K562 (cell line): ENCODE measurements around the gene NOX5. TPM values are rescaled to one million over a fixed set of nuclear protein-coding genes. Genes with fewer than 3 reads are reported as not detected.

Experiments
- BDP1 ChIP-seq: IDR thresholded peaks from 3 replicates; pipeline ENCODE4 v1.6.1; 2011; ENCODE audit not compliant: insufficient read length, insufficient read depth
- CREM ChIP-seq: IDR thresholded peaks from 2 replicates; pipeline ENCODE4 v1.6.1; 2014; ENCODE audit warnings: antibody characterized with exemption, low read depth
- E2F6 ChIP-seq, 2 experiments: IDR thresholded peaks; 2 replicates each; pipeline ENCODE4 v1.6.1; 2011; ENCODE audit warnings: borderline replicate concordance in 1 of 2, control low read depth in 1 of 2, low read depth in 1 of 2, low read length in 1 of 2, mild to moderate bottlenecking in 1 of 2, mixed read lengths in 1 of 2, moderate library complexity in 1 of 2; ENCODE audit not compliant: insufficient read depth in 1 of 2, insufficient read length in 1 of 2, poor library complexity in 1 of 2, severe bottlenecking in 1 of 2; ENCODE audit errors: extremely low read depth in 1 of 2
- FOXO4 ChIP-seq: fragments of 450-650 bp; formaldehyde crosslinking; IDR thresholded peaks from 2 replicates; pipeline ENCODE4 v1.4.0; 2020; ENCODE audit warnings: mild to moderate bottlenecking, moderate library complexity
- MED1 ChIP-seq: sonication (generic); formaldehyde crosslinking; IDR thresholded peaks from 2 replicates; pipeline ENCODE4 v1.8.1; 2023; ENCODE audit warnings: missing genetic modification reagents, borderline replicate concordance
- NRF1 ChIP-seq, 2 experiments: fragments of 450-650 bp; IDR thresholded peaks in 1 of 2; conservative IDR thresholded peaks in 1 of 2; 2 replicates each; pipeline ENCODE4 v1.6.1; 2014; ENCODE audit warnings: mild to moderate bottlenecking in 2 of 2
- PRPF4 ChIP-seq: fragments of 200-400 bp; formaldehyde crosslinking; IDR thresholded peaks from one replicate; pipeline ENCODE4 v1.6.1; 2017; ENCODE audit warnings: low read length, low read depth, mild to moderate bottlenecking; ENCODE audit not compliant: insufficient read depth, poor library complexity, severe bottlenecking
- REST ChIP-seq, 2 experiments: fragments of 450-650 bp; formaldehyde crosslinking in 1 of 2; IDR thresholded peaks; 2 replicates each; pipeline versions ENCODE4 v1.4.0 to v1.6.1; 2014 to 2020; ENCODE audit warnings: mild to moderate bottlenecking in 2 of 2, borderline replicate concordance in 1 of 2, low read depth in 1 of 2
- TAL1 ChIP-seq: fragments of 450-650 bp; IDR thresholded peaks from 2 replicates; pipeline ENCODE4 v1.6.1; 2016; ENCODE audit warnings: mild to moderate bottlenecking
- ZBTB7A ChIP-seq: IDR thresholded peaks from 2 replicates; pipeline ENCODE4 v1.6.1; 2011; ENCODE audit warnings: low read depth, mild to moderate bottlenecking, low read length, moderate library complexity, borderline replicate concordance; ENCODE audit not compliant: control insufficient read depth
- ZNF184 ChIP-seq: sonication (generic); formaldehyde crosslinking; IDR thresholded peaks from 2 replicates; pipeline ENCODE4 v1.5.0; 2020; ENCODE audit warnings: missing genetic modification reagents
- ZNF253 ChIP-seq: fragments of 250-450 bp; sonication (Bioruptor Pico); conservative IDR thresholded peaks from 2 replicates; pipeline ENCODE4 v1.6.1; 2021; ENCODE audit warnings: mild to moderate bottlenecking
- ZNF668 ChIP-seq: fragments of 250-450 bp; sonication (Bioruptor Pico); IDR thresholded peaks from 2 replicates; pipeline ENCODE4 v1.8.0; 2022; ENCODE audit warnings: mild to moderate bottlenecking, inconsistent platforms
- polyA plus RNA-seq, 8 experiments: library from polyadenylated mRNA; depleted of rRNA in 4 of 8; stranded (reverse) in 5 of 8; unstranded in 3 of 8; fragments of >200 nt; fragmentation: Nextera tagmentation in 2 of 8; fragmentation: Illumina TruSeq in 1 of 8; extraction: Ambion mirVana in 2 of 8; extraction: Trizol in 1 of 8; gene quantifications; 2 replicates each; pipeline versions ENCODE4 v1.2.1 to v1.2.3, GENCODE V29; 2011 to 2014; ENCODE audit warnings: inconsistent platforms in 1 of 8, missing spikeins in 1 of 8
- total RNA-seq, 7 experiments: library from RNA; depleted of rRNA in 6 of 7; stranded (reverse); fragments of >200 nt in 6 of 7; fragmentation: Illumina TruSeq in 2 of 7; extraction: Trizol in 2 of 7; gene quantifications; 2 replicates each; pipeline versions ENCODE4 v1.2.1 to v1.2.3, GENCODE V29; 2011 to 2021; ENCODE audit warnings: low replicate concordance in 1 of 7

The NOX5 gene
- total and polyA plus RNA-seq, 9 of the 15 experiments (the other 6 are each of a cell fraction or from before 2014, with no cell fraction given) = 0.01 TPM; not detected in 8

- TF ChIP-seq ZNF668 (CRISPR knock-in tag) (no peak), TAL1 (no peak), ZNF253 (CRISPR knock-in tag) (no peak), CREM (peak; percentile 81), BDP1 (no peak), ZBTB7A (0 out of 2 replicates have a peak, but pooled peaks have one; percentile 25), NRF1 (conservative IDR thresholded peaks at IDR 0.05 in 1 of 2, IDR thresholded peaks at IDR 0.05 in 1 of 2) (peak; percentile 72 to 78), FOXO4 (CRISPR knock-in tag) (no peak), REST (IDR thresholded peaks at IDR 0.05; ENCODE audit: borderline replicate concordance) (peak; percentile 78), REST (CRISPR knock-in tag; IDR thresholded peaks at IDR 0.05; ENCODE audit: low read depth) (no peak), MED1 (CRISPR knock-in tag) (no peak), E2F6 (IDR thresholded peaks at IDR 0.05; ENCODE audit: borderline replicate concordance in 1 of 2, extremely low read depth in 1 of 2, insufficient read depth in 1 of 2, insufficient read length in 1 of 2, low read depth in 1 of 2, low read length in 1 of 2, poor library complexity in 1 of 2, severe bottlenecking in 1 of 2) (peak in 1 of 2 experiments; percentile 51), PRPF4 (no peak), ZNF184 (CRISPR knock-in tag) (no peak)
Observed at GRCh38 chr15:69031013-69032001, 16.8 kb downstream of the NOX5 start (continued).
